Smooth muscle cell (in vitro differentiated cells): ENCODE measurements around the gene EPC1. TPM values are rescaled to one million over a fixed set of nuclear protein-coding genes. Genes with fewer than 3 reads are reported as not detected.

Experiments
- DNase-seq: peaks from one replicate; lab custom pipeline; 2025; ENCODE audit not compliant: unreplicated experiment; lab: John Stamatoyannopoulos, UW
- H2AFZ ChIP-seq: fragments of 200-600 bp; sonication (generic); 2 replicates; pipeline ENCODE4 v1.6.0; 2016; ENCODE audit warnings: antibody characterized with exemption, low read depth, mild to moderate bottlenecking
- H3F3A ChIP-seq: fragments of 200-600 bp; sonication (generic); 2 replicates; pipeline ENCODE4 v1.6.0; 2017; ENCODE audit warnings: antibody characterized with exemption, low read depth
- H3K27ac ChIP-seq: fragments of 200-600 bp; sonication (generic); 2 replicates; pipeline ENCODE4 v1.5.1; 2016; ENCODE audit warnings: low read depth, mild to moderate bottlenecking
- H3K27me3 ChIP-seq: fragments of 200-600 bp; sonication (generic); 2 replicates; pipeline ENCODE4 v1.6.1; 2016; ENCODE audit warnings: low read depth, mild to moderate bottlenecking
- H3K36me3 ChIP-seq: fragments of 200-600 bp; sonication (generic); 2 replicates; pipeline ENCODE4 v1.5.1; 2016; ENCODE audit warnings: low read depth
- H3K4me1 ChIP-seq: fragments of 200-600 bp; sonication (generic); 2 replicates; pipeline ENCODE4 v1.5.1; 2016; ENCODE audit warnings: low read depth
- H3K4me2 ChIP-seq: fragments of 200-600 bp; sonication (generic); 2 replicates; pipeline ENCODE4 v1.6.0; 2016; ENCODE audit warnings: mild to moderate bottlenecking
- H3K4me3 ChIP-seq: fragments of 200-600 bp; sonication (generic); 2 replicates; pipeline ENCODE4 v1.5.1; 2016; ENCODE audit warnings: mild to moderate bottlenecking
- H3K79me2 ChIP-seq: fragments of 200-600 bp; sonication (generic); 2 replicates; pipeline ENCODE4 v1.6.0; 2016; ENCODE audit warnings: low read depth, mild to moderate bottlenecking
- H3K9ac ChIP-seq: fragments of 200-600 bp; sonication (generic); 2 replicates; pipeline ENCODE4 v1.6.0; 2016; ENCODE audit warnings: low read depth
- H3K9me3 ChIP-seq: fragments of 200-600 bp; sonication (generic); replicated peaks from 2 replicates; pipeline ENCODE4 v1.5.1; 2016; ENCODE audit warnings: low read depth
- H4K20me1 ChIP-seq: fragments of 200-600 bp; sonication (generic); 2 replicates; pipeline ENCODE4 v1.6.0; 2016; ENCODE audit warnings: low read depth
- CTCF ChIP-seq: fragments of 200-600 bp; sonication (generic); IDR thresholded peaks from 2 replicates; pipeline ENCODE4 v1.5.1; 2017; ENCODE audit warnings: borderline replicate concordance, mild to moderate bottlenecking, antibody characterized with exemption; ENCODE audit not compliant: insufficient read depth, poor library complexity, severe bottlenecking
- WGBS: methylation state at CpG from one replicate; pipeline ENCODE4 v1.1.7; 2016; ENCODE audit warnings: low lambda C conversion rate; 5-methylcytosine and 5-hydroxymethylcytosine counted together
- polyA plus RNA-seq: library from polyadenylated mRNA; unstranded; fragments of >200 nt; fragmentation: Nextera tagmentation; extraction: Ambion mirVana; gene quantifications from 2 replicates; pipeline ENCODE4 v1.2.1, GENCODE V29; 2016
- total RNA-seq: library from RNA; depleted of rRNA; stranded (reverse); fragments of >200 nt; gene quantifications from 2 replicates; pipeline ENCODE4 v1.2.3, GENCODE V29; 2014

The EPC1 gene
- total and polyA plus RNA-seq, 2 experiments from 2014 or later: 16.3 to 52.1 TPM

DNA sequence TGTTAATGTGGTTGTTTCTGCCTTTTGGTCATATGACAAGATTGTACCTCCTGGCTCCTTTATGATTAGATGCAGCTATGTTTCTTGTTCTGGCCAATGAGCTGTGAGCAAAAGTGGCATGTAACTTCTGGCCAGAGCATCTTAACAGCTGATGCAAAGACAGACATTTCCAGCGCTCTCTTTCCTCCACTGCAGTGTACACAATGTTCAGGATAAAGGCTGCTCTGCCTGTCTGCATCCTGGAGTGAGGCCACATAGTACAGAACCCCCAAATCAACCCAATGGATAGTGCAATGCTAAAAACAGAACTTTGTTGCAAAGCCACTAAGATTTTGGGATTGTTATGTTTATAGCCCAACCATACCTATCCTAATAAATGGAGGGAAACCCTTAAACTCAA, 17.9 kb downstream of the EPC1 start:
- Histone ChIP-seq H3K27ac (peak overlapping the region; percentile 2), H2AFZ (no peak overlapping the region), H3K27me3 (no peaks in the 10 kb centered on the region), H3K9me3 (no peaks in the 10 kb centered on the region), H3K9ac (no peak overlapping the region), H3K4me2 (no peak overlapping the region), H3K79me2 (peaks cover 100% of the 10 kb centered on the region), H3K36me3 (no peaks in the 10 kb centered on the region), H3K4me3 (no peak overlapping the region), H3F3A (peaks cover 16% of the 10 kb centered on the region), H4K20me1 (peaks cover 100% of the 10 kb centered on the region), H3K4me1 (peaks cover 41% of the 10 kb centered on the region)
- TF ChIP-seq CTCF: no peak
- WGBS: 100% methylated on average over 1 of the region's 1 CpG
- no peak for DNase-seq

DNA sequence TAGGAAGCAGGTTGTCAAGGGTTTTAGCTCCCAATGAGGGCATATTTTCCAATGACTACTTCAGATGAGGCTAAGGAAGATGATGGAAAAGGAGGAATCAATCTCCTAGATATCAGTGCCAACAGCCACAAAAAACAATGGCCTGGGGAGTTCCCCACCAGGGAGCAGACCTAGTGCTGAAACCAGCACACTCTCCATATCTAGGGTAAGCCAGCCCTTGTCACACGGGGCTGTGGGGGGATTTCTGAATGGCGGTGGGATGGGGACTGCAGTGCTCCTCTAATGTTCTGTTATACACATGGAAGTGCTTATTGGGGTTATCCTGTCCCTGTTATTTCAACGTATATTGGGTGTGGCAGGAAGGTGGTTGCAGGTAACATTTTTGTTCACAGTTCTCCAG, 18.5 kb downstream of the EPC1 start:
- H3K79me2 ChIP-seq: peaks cover 100% of the 10 kb centered on the region
- peaks cover 100% of the 10 kb centered on the region for H4K20me1 ChIP-seq
- no peak for TF ChIP-seq CTCF
- peaks cover 11% of the 10 kb centered on the region for H3F3A ChIP-seq
- no peak overlapping the region for H3K4me2 ChIP-seq
- no peaks in the 10 kb centered on the region for H3K27me3 ChIP-seq
- no peaks in the 10 kb centered on the region for H3K9me3 ChIP-seq
- peaks cover 41% of the 10 kb centered on the region for H3K4me1 ChIP-seq
- no peak overlapping the region for H2AFZ ChIP-seq
- H3K4me3 ChIP-seq: no peak overlapping the region
- no peaks in the 10 kb centered on the region for H3K36me3 ChIP-seq
- no peak for DNase-seq
- H3K27ac ChIP-seq: no peak overlapping the region
- no peak overlapping the region for H3K9ac ChIP-seq
- 82% methylated on average over 3 of the region's 3 CpGs for WGBS

DNA sequence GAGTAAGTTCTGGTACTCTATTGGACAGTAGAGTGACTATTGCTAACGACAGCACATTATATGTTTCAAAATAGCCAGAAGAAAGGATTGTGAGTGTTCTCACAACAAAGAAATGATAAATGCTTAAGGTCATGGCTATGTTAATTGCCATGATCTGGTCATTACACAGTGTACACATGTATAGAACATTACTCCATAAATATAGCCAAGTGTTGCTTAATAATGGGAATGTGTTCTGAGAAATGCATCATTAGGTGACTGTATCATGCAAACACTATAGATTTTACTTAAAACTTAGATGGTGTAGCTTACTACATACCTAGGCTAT, 19.6 kb downstream of the EPC1 start:
- Histone ChIP-seq H3K4me1 (peaks cover 34% of the 10 kb centered on the region), H3K79me2 (peaks cover 100% of the 10 kb centered on the region), H2AFZ (no peak overlapping the region), H3K27me3 (no peaks in the 10 kb centered on the region), H3K36me3 (no peaks in the 10 kb centered on the region), H4K20me1 (peaks cover 100% of the 10 kb centered on the region), H3K4me3 (no peak overlapping the region), H3F3A (peaks cover 8% of the 10 kb centered on the region), H3K27ac (peak overlapping the region; percentile 62), H3K9me3 (no peaks in the 10 kb centered on the region), H3K4me2 (peak overlapping the region; percentile 29), H3K9ac (no peak overlapping the region)
- 58% methylated on average over 1 of the region's 1 CpG for WGBS
- DNase-seq: no peak
- no peak for TF ChIP-seq CTCF

DNA sequence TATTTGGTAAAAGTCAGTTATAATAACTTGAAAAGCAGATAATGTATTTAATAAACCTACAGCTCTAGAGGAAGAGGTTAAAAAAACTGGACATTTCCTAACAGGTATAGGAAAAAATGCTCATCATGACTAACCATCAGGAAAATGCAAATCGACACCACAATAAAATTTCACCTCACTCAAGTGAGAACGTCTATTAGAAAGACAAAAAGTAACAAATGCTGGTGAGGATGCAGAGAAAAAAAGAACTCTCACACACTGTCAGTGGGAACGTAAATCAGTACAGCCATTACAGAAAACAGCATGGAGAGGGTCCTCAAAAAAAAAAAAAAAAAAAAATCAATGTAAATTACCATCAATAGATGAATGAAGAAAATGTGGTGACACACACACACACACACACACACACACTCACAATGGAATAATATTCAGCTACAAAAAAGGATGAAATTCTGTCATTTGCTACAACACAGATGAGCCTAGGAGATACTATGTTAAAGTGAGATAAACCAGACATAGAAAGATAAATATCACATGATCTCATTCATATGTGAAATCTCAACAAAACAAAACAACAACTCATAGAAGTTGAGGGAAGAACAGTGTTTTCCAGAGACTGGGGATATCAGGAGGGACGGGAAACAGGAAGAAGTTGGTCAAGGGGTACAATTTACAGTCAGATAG, 20.1 kb downstream of the EPC1 start:
- no peaks in the 10 kb centered on the region for H3K27me3 ChIP-seq
- H3K4me1 ChIP-seq: peaks cover 29% of the 10 kb centered on the region
- H3K27ac ChIP-seq: peak overlapping the region; percentile 62
- no peak for DNase-seq
- no peak overlapping the region for H2AFZ ChIP-seq
- H4K20me1 ChIP-seq: peaks cover 100% of the 10 kb centered on the region
- peak overlapping the region; percentile 29 for H3K4me2 ChIP-seq
- H3F3A ChIP-seq: peaks cover 8% of the 10 kb centered on the region
- no peak overlapping the region for H3K9ac ChIP-seq
- no peaks in the 10 kb centered on the region for H3K36me3 ChIP-seq
- H3K79me2 ChIP-seq: peaks cover 100% of the 10 kb centered on the region
- no peak overlapping the region for H3K4me3 ChIP-seq
- WGBS: 61% methylated on average over 4 of the region's 4 CpGs
- no peaks in the 10 kb centered on the region for H3K9me3 ChIP-seq
- no peak for TF ChIP-seq CTCF
